DOHH2 (cell line): ENCODE data around the gene GPRC5A.

Source experiments
- H3F3A ChIP-seq: fragments of 200-600 bp; sonication (generic), shearing (Covaris generic); 2 replicates; pipeline ENCODE4 v1.6.0; 2016; ENCODE audit warnings: antibody characterized with exemption, mild to moderate bottlenecking; ENCODE audit not compliant: control insufficient read depth, insufficient read depth
- H3K27ac ChIP-seq: fragments of 200-600 bp; sonication (generic); 2 replicates; pipeline ENCODE4 v1.5.1; 2014; ENCODE audit warnings: low read depth, mild to moderate bottlenecking, low read length, moderate library complexity
- H3K27me3 ChIP-seq: fragments of 200-600 bp; sonication (generic); 2 replicates; pipeline ENCODE4 v1.6.1; 2014; ENCODE audit warnings: mild to moderate bottlenecking, low read length, mixed read lengths; ENCODE audit not compliant: control insufficient read depth
- H3K36me3 ChIP-seq: fragments of 200-600 bp; sonication (generic); 2 replicates; pipeline ENCODE4 v1.6.1; 2014; ENCODE audit warnings: mild to moderate bottlenecking, low read length, moderate library complexity, mixed read lengths; ENCODE audit not compliant: control insufficient read depth
- H3K4me1 ChIP-seq: fragments of 200-600 bp; sonication (generic); 2 replicates; pipeline ENCODE4 v1.6.1; 2014; ENCODE audit warnings: mild to moderate bottlenecking, low read length, mixed read lengths; ENCODE audit not compliant: control insufficient read depth
- H3K4me2 ChIP-seq: fragments of 200-600 bp; sonication (generic); 2 replicates; pipeline ENCODE4 v1.6.0; 2014; ENCODE audit warnings: mild to moderate bottlenecking, low read length, moderate library complexity
- H3K4me3 ChIP-seq: fragments of 200-600 bp; sonication (generic); 2 replicates; pipeline ENCODE4 v1.5.1; 2014; ENCODE audit warnings: mild to moderate bottlenecking, low read length, mixed read lengths
- H3K79me2 ChIP-seq: fragments of 200-600 bp; sonication (generic); 2 replicates; pipeline ENCODE4 v1.6.1; 2014; ENCODE audit warnings: mild to moderate bottlenecking, low read length, mixed read lengths; ENCODE audit not compliant: control insufficient read depth
- H3K9me2 ChIP-seq: fragments of 200-600 bp; sonication (generic); replicated peaks from 2 replicates; pipeline ENCODE4 v1.6.1; 2014; ENCODE audit warnings: mild to moderate bottlenecking, low read length, mixed read lengths; ENCODE audit not compliant: control insufficient read depth
- H3K9me3 ChIP-seq: fragments of 200-600 bp; sonication (generic); 2 replicates; pipeline ENCODE4 v1.6.1; 2014; ENCODE audit warnings: antibody characterized with exemption, low read length, mixed read lengths; ENCODE audit not compliant: control insufficient read depth, insufficient read depth
- H4K20me1 ChIP-seq: fragments of 200-600 bp; sonication (generic); 2 replicates; pipeline ENCODE4 v1.6.0; 2014; ENCODE audit warnings: low read depth, mild to moderate bottlenecking, antibody characterized with exemption, low read length, moderate library complexity; ENCODE audit not compliant: control insufficient read depth, insufficient read depth
- EZH2phosphoT487 ChIP-seq: fragments of 200-600 bp; sonication (generic); IDR thresholded peaks from 2 replicates; pipeline ENCODE4 v1.6.1; 2017; ENCODE audit warnings: borderline replicate concordance, mild to moderate bottlenecking, antibody characterized with exemption, low read length, moderate library complexity, mixed read lengths
- TF ChIP-seq, protein P1 (sequence below): fragments of 200-600 bp; sonication (generic); IDR thresholded peaks from one replicate; pipeline ENCODE4 v1.5.1; 2014; ENCODE audit warnings: antibody characterized with exemption, mild to moderate bottlenecking, low read depth, low read length; ENCODE audit not compliant: poor library complexity, severe bottlenecking

The GPRC5A gene

DNA sequence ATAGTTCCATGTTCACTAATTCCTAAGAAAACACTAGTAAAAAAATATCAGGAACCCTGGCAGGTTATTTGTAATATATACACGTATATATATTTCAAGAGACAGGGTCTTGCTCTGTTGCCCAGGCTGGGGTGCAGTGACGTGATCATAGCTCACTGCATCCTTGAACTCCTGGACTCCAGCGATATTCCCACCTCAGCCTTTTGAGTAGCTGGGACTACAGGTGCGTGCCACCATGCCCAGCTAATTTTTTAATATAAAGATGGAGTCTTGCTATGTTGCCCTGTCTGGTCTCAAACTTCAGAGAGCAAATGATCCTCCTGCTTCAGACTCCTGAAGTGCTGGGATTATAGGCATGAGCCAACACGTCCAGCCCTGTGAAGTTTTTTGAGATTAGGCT, 16.2 kb downstream of the GPRC5A start:
- Histone ChIP-seq H3K27me3 (peaks cover 5% of the 10 kb centered on the region; the same call in 1 of the 2 replicates), H3K9me2 (no peaks in the 10 kb centered on the region), H3K79me2 (no peaks in the 10 kb centered on the region), H3K4me3 (no peak overlapping the region), H3K4me1 (peaks cover 21% of the 10 kb centered on the region), H3K9me3 (no peaks in the 10 kb centered on the region), H3K36me3 (no peaks in the 10 kb centered on the region), H3F3A (no peaks in the 10 kb centered on the region), H3K4me2 (no peak overlapping the region), H4K20me1 (no peaks in the 10 kb centered on the region), H3K27ac (no peak overlapping the region)
- TF ChIP-seq, protein P1, sequence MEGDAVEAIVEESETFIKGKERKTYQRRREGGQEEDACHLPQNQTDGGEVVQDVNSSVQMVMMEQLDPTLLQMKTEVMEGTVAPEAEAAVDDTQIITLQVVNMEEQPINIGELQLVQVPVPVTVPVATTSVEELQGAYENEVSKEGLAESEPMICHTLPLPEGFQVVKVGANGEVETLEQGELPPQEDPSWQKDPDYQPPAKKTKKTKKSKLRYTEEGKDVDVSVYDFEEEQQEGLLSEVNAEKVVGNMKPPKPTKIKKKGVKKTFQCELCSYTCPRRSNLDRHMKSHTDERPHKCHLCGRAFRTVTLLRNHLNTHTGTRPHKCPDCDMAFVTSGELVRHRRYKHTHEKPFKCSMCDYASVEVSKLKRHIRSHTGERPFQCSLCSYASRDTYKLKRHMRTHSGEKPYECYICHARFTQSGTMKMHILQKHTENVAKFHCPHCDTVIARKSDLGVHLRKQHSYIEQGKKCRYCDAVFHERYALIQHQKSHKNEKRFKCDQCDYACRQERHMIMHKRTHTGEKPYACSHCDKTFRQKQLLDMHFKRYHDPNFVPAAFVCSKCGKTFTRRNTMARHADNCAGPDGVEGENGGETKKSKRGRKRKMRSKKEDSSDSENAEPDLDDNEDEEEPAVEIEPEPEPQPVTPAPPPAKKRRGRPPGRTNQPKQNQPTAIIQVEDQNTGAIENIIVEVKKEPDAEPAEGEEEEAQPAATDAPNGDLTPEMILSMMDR, result no peak
- no peak for TF ChIP-seq EZH2phosphoT487

DNA sequence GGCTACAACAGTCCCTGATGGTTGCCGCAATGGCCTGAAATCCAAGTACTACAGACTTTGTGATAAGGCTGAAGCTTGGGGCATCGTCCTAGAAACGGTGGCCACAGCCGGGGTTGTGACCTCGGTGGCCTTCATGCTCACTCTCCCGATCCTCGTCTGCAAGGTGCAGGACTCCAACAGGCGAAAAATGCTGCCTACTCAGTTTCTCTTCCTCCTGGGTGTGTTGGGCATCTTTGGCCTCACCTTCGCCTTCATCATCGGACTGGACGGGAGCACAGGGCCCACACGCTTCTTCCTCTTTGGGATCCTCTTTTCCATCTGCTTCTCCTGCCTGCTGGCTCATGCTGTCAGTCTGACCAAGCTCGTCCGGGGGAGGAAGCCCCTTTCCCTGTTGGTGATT, 16.9 kb downstream of the GPRC5A start:
- peaks cover 21% of the 10 kb centered on the region for H3K4me1 ChIP-seq
- H3K9me3 ChIP-seq, result no peaks in the 10 kb centered on the region
- H3K36me3 ChIP-seq, result no peaks in the 10 kb centered on the region
- H3K27ac ChIP-seq, result no peak overlapping the region
- H3K4me2 ChIP-seq, result no peak overlapping the region
- no peaks in the 10 kb centered on the region for H3K9me2 ChIP-seq
- no peaks in the 10 kb centered on the region for H3F3A ChIP-seq
- H3K27me3 ChIP-seq, result peaks cover 5% of the 10 kb centered on the region; the same call in 1 of the 2 replicates
- no peak for TF ChIP-seq EZH2phosphoT487
- TF ChIP-seq, protein P1, result no peak
- no peaks in the 10 kb centered on the region for H4K20me1 ChIP-seq
- H3K4me3 ChIP-seq, result no peak overlapping the region
- H3K79me2 ChIP-seq, result no peaks in the 10 kb centered on the region

DNA sequence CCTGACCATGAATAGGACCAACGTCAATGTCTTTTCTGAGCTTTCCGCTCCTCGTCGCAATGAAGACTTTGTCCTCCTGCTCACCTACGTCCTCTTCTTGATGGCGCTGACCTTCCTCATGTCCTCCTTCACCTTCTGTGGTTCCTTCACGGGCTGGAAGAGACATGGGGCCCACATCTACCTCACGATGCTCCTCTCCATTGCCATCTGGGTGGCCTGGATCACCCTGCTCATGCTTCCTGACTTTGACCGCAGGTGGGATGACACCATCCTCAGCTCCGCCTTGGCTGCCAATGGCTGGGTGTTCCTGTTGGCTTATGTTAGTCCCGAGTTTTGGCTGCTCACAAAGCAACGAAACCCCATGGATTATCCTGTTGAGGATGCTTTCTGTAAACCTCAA, 17.3 kb downstream of the GPRC5A start:
- Histone ChIP-seq H3K27ac (no peak overlapping the region), H3K36me3 (no peaks in the 10 kb centered on the region), H3K27me3 (peaks cover 5% of the 10 kb centered on the region; the same call in 1 of the 2 replicates), H3K4me2 (peak overlapping the region; percentile 39), H3K4me3 (0 out of 2 replicates have a peak overlapping the region, but pooled peaks have one; percentile 18), H3K9me3 (no peaks in the 10 kb centered on the region), H3K4me1 (peaks cover 21% of the 10 kb centered on the region), H3K79me2 (no peaks in the 10 kb centered on the region), H3F3A (no peaks in the 10 kb centered on the region), H3K9me2 (no peaks in the 10 kb centered on the region), H4K20me1 (no peaks in the 10 kb centered on the region)
- no peak for TF ChIP-seq EZH2phosphoT487
- TF ChIP-seq, protein P1, result no peak
